NCI-H1694 treated with DMSO at 0.1 percent for 48 hours (cell line): ENCODE data around the gene VPS52.
"Not testable (repeated sequence)": the region's sequence is repeated elsewhere in the genome, so short reads cannot be mapped to it uniquely, and the experiment has no call there.

Experiments
- DNase-seq: peaks from one replicate; lab custom pipeline; 2025; lab: John Stamatoyannopoulos, UW

Gene VPS52

DNA sequence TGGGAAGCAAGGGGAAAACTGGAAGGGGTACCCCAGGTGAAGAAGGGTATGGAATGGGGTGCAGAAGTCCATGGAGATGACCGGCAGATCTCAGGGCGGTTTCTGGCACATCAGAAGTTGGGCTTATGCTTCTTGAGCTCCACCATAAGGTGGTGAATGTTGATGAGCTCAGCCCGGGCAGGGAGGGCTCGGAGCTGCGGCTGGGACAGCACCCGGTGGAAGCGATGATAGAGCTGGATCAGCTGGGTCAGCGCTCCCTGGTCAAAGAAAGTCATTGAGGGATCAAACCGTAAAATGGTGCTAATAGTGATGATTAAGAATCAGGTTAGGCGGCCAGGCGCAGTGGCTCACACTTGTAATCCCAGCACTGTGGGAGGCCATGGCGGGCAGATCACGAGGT, 20.9 kb downstream of the VPS52 start:
- no peak for DNase-seq

DNA sequence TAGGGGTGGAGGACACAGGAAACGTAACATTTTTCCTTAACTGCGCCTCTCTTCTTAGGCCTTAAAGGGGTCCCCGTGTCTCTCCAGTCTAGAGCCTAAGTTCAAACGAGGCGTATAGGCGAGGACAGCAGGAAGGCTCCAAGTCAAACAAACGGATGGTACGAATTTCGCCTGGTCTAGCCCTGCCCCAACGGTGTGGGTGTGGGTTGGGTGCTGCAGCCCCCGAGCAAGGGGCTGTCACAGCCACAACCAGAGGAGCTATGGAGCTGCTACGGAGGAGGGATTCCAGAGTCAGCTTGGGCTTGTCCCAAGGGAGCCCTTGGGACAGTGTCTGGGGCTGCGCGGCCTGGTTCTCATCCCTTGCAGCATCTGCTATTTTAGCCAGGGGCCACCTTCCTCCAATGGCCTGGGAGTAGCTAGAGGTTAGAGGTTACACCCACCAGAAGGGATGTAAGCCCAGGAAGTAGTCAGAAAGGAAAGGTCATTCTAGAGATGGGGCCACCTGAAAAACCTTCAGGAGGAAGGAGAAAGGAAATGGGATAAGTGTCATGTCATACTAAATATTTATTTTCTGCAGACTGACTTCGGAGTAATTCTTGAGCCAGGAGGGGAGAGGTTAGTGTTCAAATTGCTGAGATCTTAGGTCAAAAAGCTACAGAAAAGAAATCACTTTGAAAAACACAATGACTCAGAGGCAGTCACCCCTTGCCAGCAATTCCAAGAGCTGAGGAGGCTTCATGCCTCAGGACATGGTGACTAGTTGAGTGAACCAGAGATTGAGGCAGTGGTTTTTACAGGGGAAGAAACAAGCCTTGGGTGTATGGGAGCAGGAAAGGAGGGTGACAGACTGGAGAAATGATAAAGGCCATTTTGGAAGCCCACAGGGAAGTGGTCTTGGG, 21.7 kb downstream of the VPS52 start:
- DNase-seq, result peak; percentile 42

DNA sequence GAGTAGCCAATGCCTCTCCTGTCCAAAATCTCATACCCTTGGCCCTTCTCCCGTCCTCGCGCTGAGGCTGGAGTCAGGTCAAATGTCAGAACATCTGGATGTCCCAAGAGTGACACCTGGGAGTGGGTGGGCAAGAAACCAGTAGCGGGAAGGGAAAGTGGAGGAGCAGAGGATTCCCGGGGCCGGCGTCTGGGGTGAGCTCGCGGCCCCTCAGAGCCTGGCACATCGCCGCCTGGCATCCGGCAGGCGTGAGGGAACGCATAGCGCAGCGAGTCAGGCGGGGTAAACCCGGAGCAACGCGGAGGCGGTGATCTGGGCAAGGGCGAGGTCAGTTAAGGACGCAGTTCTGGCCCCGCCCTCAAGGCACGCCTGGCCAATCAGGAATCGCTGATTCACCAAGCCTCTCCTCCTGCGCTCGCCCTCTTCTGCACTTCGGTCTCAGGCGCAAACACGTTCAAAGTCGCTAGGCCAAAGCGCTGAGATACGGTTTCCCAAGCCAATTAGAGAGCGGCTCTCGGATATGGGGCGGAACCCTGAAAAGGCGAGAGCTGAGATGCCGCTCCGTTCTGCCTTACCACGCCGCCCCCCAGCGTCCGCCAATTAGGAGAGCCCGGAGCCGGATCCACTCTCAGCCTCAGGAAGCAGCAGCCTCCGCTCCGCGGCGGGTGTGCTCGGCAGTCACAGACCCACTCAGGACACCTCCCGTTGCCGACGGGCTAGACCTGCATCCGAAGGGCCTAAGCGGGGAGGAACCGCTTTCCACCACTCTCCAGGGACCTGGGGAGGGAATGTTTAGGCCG, 22.5 kb downstream of the VPS52 start:
- DNase-seq, result peak; percentile 98

DNA sequence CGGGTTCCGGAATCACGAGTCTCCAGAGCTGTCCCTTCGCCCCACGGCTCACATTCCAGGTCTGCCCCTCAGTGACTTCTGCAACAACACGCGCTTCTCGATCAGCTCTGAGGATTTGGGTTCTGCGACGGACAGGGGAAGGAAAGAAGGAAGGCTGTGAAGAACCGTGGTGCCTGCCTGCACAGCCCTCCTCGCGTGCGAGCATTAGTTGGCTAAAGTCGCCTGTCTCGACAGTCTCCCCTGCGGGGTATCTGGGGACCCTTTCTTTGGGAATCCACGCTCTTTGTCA, 23.1 kb downstream of the VPS52 start:
- no peak for DNase-seq

DNA sequence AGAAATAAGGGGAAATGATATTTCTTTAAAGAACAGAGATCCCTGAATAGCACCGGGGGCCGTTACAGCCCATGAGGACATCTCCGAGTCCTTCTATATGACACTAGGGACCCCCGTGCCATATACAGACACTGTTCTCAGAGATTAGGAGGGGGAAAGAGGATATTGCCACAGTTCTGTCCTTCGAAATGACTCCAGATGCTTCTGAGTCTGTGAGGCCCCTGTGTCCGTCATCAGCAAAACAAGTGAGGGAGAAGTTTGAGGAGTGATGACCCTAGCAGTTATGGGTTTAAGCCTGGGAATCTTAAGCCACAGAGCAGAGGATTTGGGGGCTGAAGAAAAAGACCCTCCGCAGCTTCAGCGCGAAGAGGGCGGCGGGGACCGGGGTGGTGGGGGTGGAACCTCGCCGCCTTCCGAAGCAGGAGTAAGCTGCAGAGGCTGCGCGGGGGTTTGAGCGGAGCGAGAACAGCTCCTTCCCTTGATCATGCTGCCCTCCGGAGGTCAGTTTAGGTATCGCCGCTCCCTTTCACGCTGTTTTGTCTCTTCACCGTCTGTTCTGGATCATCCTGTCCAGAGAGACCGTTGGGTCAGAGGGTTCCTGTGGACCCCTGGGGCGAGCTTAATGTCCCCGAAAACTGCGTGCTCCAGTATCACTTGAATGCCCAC, 23.6 kb downstream of the VPS52 start:
- DNase-seq, result peak; percentile 76

DNA sequence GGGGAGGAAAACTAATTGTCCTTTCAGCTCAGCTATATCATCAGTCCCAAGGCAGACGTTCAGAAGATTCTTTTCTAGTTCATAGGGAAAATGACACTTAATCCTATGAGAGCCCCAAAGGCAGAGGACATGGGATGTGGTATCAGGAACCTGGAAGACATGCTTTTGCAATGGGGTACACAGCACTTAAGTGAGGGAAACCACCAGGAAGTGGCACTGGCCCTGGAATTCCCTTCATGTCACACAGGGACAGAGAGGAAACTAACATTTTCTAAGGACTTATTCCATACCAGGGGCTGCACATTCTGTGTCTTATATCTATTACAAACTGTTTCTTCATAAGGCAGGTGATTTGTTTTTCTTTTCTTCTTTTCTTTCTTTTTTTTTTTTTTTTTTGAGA, 28.2 kb downstream of the VPS52 start:
- DNase-seq, result no peak

DNA sequence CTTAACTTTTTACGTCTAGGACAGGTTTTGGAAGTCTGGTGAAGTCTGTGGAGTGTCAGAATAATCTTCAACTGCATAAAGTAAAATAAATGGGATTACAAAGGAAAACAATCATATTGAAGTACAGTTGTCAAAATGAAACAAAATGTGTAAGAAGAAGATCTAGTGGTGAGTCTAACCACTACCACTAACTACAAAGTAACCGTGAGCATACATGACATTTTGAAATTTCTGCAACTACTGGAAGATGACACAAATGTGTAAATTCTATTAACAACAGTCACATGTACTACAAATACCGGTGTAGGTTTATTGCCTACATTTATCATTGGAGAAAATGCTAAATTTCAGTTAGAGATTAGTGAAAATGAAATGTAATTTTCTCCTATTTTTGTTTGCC, 29.7 kb downstream of the VPS52 start:
- DNase-seq, result no peak

DNA sequence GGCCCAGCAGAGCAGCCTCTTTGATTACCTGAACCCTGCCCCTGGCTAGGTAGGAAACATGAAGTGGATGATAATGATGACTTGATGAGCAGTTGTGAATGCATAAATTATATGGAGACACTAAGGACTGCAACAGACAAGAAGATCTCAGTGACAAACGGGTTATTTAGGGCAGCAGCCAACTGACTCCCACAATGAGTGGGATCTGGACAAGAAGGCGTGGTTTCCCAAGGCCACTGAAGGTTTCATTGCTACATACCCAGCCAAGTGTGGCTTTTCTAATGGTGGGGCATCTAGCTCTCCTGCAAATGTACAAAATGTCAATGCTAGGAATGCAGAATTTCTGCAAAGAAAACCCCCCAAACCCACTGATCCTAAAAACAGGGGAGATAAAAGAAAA, 33.9 kb downstream of the VPS52 start:
- no peak for DNase-seq

- no peak for DNase-seq
Observed at GRCh38 chr6:33236852-33237251, 34.8 kb downstream of the VPS52 start.

DNA sequence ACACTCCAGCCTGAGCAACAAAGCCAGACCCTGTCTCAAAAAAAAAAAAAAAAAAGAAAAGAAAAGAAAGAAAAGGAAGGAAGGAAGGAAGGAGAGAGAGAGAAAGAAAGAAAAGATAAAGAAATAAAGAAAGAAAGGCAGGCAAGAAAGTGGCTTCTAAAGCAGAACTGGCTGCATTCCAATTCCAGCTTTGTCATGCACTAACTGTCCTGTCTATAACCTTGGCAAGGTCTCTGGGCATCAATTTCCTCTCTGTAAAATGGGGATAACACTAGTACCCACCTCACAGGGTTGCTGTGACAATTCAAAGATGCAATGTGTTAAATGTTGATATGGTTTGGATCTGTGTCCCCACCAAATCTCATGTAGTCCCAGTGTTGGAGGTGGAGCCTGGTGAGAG, 35.3 kb downstream of the VPS52 start:
- DNase-seq, result no peak

GRCh38 chr6:33235221-33235634, 36.4 kb downstream of the VPS52 start:
- no peak for DNase-seq

GRCh38 chr6:33226503-33227120, 45.1 kb downstream of the VPS52 start:
- DNase-seq, result not testable (repeated sequence)

DNA sequence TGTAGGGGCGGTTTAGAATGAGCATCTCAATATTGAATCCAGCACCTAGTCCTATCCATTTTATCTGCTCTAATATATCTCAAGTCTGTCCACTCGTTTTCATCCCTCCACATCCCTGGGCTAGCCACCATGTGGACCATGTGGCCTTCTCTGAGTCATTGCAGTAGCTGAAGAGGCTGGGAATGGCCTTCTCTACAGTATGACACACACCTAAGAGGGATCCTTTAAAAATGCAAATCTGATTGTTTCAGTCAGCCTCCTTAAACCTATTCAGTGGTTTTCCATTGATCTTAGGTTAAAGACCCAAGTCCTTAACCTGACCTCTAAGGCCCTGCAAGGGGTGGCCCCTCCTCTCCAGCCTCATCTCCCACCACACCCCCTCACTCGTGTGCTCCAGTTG, 54.0 kb downstream of the VPS52 start:
- DNase-seq, result no peak

GRCh38 chr6:33217246-33217645, 54.4 kb downstream of the VPS52 start:
- no peak for DNase-seq

- DNase-seq, result no peak
Observed at GRCh38 chr6:33216117-33216649, 55.5 kb downstream of the VPS52 start.

DNA sequence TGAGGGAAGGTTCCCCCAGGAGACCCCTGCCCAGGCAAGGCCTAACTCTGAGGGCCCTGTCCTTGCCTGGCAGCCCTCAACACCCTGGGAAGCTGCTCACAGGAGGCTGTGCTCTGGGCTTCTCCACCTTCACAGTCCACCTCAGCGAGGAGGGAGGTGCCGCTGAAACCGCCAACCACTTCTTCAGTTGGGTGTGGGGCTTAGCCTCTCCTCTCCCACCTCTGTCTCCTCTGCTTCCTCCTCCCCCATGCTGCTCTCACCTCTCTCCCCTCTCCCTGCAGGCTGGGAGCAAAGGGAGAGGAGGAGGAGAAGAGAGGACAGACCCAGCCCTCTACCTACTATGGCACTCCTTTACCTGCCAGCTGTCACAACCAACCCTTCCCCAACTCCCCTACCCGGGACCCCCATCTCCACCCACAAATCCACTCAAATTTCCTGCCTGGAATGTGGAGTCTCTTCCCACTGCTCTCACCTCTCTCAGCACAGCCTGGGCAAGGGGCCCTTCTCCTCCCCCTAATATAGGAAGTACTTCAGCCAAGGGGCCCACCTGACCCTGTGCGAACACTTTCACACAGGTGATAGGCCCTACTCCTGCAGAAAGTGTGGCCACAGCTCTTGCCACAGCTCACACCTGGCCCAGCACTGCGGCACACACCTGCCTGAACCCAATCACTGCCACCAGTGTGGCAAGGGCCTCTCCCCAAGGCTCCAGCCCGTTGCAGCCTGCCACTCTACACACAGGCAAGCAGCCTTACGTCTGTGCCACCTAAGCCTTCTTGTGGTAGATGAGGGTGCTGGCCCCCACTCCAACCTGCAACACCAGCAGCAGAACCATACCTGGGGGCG, 56.2 kb downstream of the VPS52 start:
- no peak for DNase-seq

GRCh38 chr6:33213989-33214335, 57.7 kb downstream of the VPS52 start:
- DNase-seq, result no peak

- no peak for DNase-seq
Observed at GRCh38 chr6:33213166-33213988, 58.3 kb downstream of the VPS52 start.

GRCh38 chr6:33212857-33213165, 58.9 kb downstream of the VPS52 start:
- no peak for DNase-seq

- DNase-seq, result no peak
Observed at GRCh38 chr6:33211666-33212422, 59.8 kb downstream of the VPS52 start.
